NB4 (cell line): ENCODE data around the gene POLG.

ENCODE experiments used
- DNase-seq: peaks from one replicate; pipeline ENCODE4 v3.0.0; 2010; ENCODE audit warnings: low read depth
- H3K4me3 ChIP-seq: one replicate; pipeline ENCODE4 v1.5.1; 2011; ENCODE audit warnings: mild to moderate bottlenecking, low read depth, low read length, moderate library complexity
- CTCF ChIP-seq: IDR thresholded peaks from one replicate; pipeline ENCODE4 v1.5.1; 2012; ENCODE audit warnings: low read depth, low read length
- MAX ChIP-seq: IDR thresholded peaks from 2 replicates; pipeline ENCODE4 v1.6.1; 2011; ENCODE audit warnings: low read depth, low read length
- MYC ChIP-seq: IDR thresholded peaks from 2 replicates; pipeline ENCODE4 v1.6.1; 2011; ENCODE audit warnings: low read depth, low read length
- POLR2A ChIP-seq: IDR thresholded peaks from 2 replicates; pipeline ENCODE4 v1.6.1; 2011; ENCODE audit warnings: mild to moderate bottlenecking; ENCODE audit not compliant: insufficient read length; ENCODE audit errors: extremely low read depth

The POLG gene

GRCh38 chr15:89301304-89302089, 33.1 kb downstream of the POLG start:
- DNase-seq, result no peak
- no peak for TF ChIP-seq CTCF
- TF ChIP-seq MAX, result no peak
- no peak for TF ChIP-seq MYC
- TF ChIP-seq POLR2A, result no peak

GRCh38 chr15:89299896-89300295, 34.7 kb downstream of the POLG start:
- H3K4me3 ChIP-seq, result no peak overlapping the region
- no peak for DNase-seq
- TF ChIP-seq MAX, result no peak
- no peak for TF ChIP-seq CTCF
- TF ChIP-seq POLR2A, result no peak
- no peak for TF ChIP-seq MYC

More at GRCh38 chr15:89301304-89302089, 33.1 kb downstream of the POLG start:
- no peak overlapping the region for H3K4me3 ChIP-seq

- no peak for DNase-seq
- H3K4me3 ChIP-seq, result no peak overlapping the region
- TF ChIP-seq POLR2A, result no peak
- TF ChIP-seq MYC, result no peak
- TF ChIP-seq MAX, result no peak
- TF ChIP-seq CTCF, result no peak
These were observed 41.6 kb downstream of the POLG start for GRCh38 chr15:89293012-89293411.

GRCh38 chr15:89291934-89292438, 42.6 kb downstream of the POLG start:
- DNase-seq, result no peak

GRCh38 chr15:89283201-89283600, 51.4 kb downstream of the POLG start:
- H3K4me3 ChIP-seq, result no peak overlapping the region
- DNase-seq, result no peak
- TF ChIP-seq MYC (no peak), MAX (no peak), POLR2A (no peak), CTCF (no peak)

More at GRCh38 chr15:89291934-89292438, 42.6 kb downstream of the POLG start:
- H3K4me3 ChIP-seq, result no peak overlapping the region
- TF ChIP-seq MYC, result no peak
- TF ChIP-seq CTCF, result no peak
- no peak for TF ChIP-seq MAX
- TF ChIP-seq POLR2A, result no peak
